ENCODE results near the gene MZT2A.
"Not testable (repeated sequence)": the region's sequence is repeated elsewhere in the genome, so short reads cannot be mapped to it uniquely, and the experiment has no call there.

Gene MZT2A

GRCh38 chr2:131531547-131532185 lies 39.5 kb upstream of the MZT2A start:
- H3K36me3 ChIP-seq (ENCODE audit: control insufficient read depth in 2 of 2, insufficient read depth in 2 of 2, low read length in 2 of 2); H3K4me1 ChIP-seq (ENCODE audit: control insufficient read depth in 2 of 2, insufficient read depth in 2 of 2, low read length in 2 of 2); H3K4me3 ChIP-seq (ENCODE audit: low read length in 2 of 2); H3K27me3 ChIP-seq (ENCODE audit: control insufficient read depth in 2 of 2, insufficient read depth in 2 of 2, low read length in 2 of 2); H3K27ac ChIP-seq (ENCODE audit: low read depth in 2 of 2, low read length in 2 of 2); H3K9ac ChIP-seq (ENCODE audit: low read depth in 1 of 2, low read length in 2 of 2); H3K9me3 ChIP-seq (ENCODE audit: control insufficient read depth in 2 of 2, low read length in 2 of 2): not testable (repeated sequence)

- H3K4me1 ChIP-seq (ENCODE audit: control insufficient read depth in 2 of 2, insufficient read depth in 2 of 2, low read length in 2 of 2); H3K27ac ChIP-seq (ENCODE audit: low read depth in 2 of 2, low read length in 2 of 2); H3K9ac ChIP-seq (ENCODE audit: low read depth in 1 of 2, low read length in 2 of 2); H3K4me3 ChIP-seq (ENCODE audit: low read length in 2 of 2); H3K27me3 ChIP-seq (ENCODE audit: control insufficient read depth in 2 of 2, insufficient read depth in 2 of 2, low read length in 2 of 2); H3K36me3 ChIP-seq (ENCODE audit: control insufficient read depth in 2 of 2, insufficient read depth in 2 of 2, low read length in 2 of 2); H3K9me3 ChIP-seq (ENCODE audit: control insufficient read depth in 2 of 2, low read length in 2 of 2): not testable (repeated sequence)
These were observed 38.6 kb upstream of the MZT2A start for GRCh38 chr2:131530626-131531344.

- H3K27me3 ChIP-seq (ENCODE audit: control insufficient read depth in 2 of 2, insufficient read depth in 2 of 2, low read length in 2 of 2); H3K36me3 ChIP-seq (ENCODE audit: control insufficient read depth in 2 of 2, insufficient read depth in 2 of 2, low read length in 2 of 2); H3K9me3 ChIP-seq (ENCODE audit: control insufficient read depth in 2 of 2, low read length in 2 of 2); H3K27ac ChIP-seq (ENCODE audit: low read depth in 2 of 2, low read length in 2 of 2); H3K4me3 ChIP-seq (ENCODE audit: low read length in 2 of 2); H3K9ac ChIP-seq (ENCODE audit: low read depth in 1 of 2, low read length in 2 of 2); H3K4me1 ChIP-seq (ENCODE audit: control insufficient read depth in 2 of 2, insufficient read depth in 2 of 2, low read length in 2 of 2): not testable (repeated sequence)
These were observed 37.8 kb upstream of the MZT2A start for GRCh38 chr2:131529864-131530445.

GRCh38 chr2:131528981-131529863 lies 37.0 kb upstream of the MZT2A start:
- H3K27ac ChIP-seq (ENCODE audit: low read depth in 2 of 2, low read length in 2 of 2); H3K27me3 ChIP-seq (ENCODE audit: control insufficient read depth in 2 of 2, insufficient read depth in 2 of 2, low read length in 2 of 2); H3K4me3 ChIP-seq (ENCODE audit: low read length in 2 of 2); H3K4me1 ChIP-seq (ENCODE audit: control insufficient read depth in 2 of 2, insufficient read depth in 2 of 2, low read length in 2 of 2); H3K9ac ChIP-seq (ENCODE audit: low read depth in 1 of 2, low read length in 2 of 2); H3K9me3 ChIP-seq (ENCODE audit: control insufficient read depth in 2 of 2, low read length in 2 of 2); H3K36me3 ChIP-seq (ENCODE audit: control insufficient read depth in 2 of 2, insufficient read depth in 2 of 2, low read length in 2 of 2): not testable (repeated sequence)

GRCh38 chr2:131527131-131528001 lies 35.2 kb upstream of the MZT2A start, which contains the start of gene CCDC74A:
CCDC74A (plus strand) TSS chr2:131527888; CDS start chr2:131527971, 83 bp downstream.
- not testable (repeated sequence) for H3K27me3 ChIP-seq (ENCODE audit: control insufficient read depth in 2 of 2, insufficient read depth in 2 of 2, low read length in 2 of 2); H3K27ac ChIP-seq (ENCODE audit: low read depth in 2 of 2, low read length in 2 of 2); H3K4me1 ChIP-seq (ENCODE audit: control insufficient read depth in 2 of 2, insufficient read depth in 2 of 2, low read length in 2 of 2); H3K9ac ChIP-seq (ENCODE audit: low read depth in 1 of 2, low read length in 2 of 2); H3K9me3 ChIP-seq (ENCODE audit: control insufficient read depth in 2 of 2, low read length in 2 of 2); H3K36me3 ChIP-seq (ENCODE audit: control insufficient read depth in 2 of 2, insufficient read depth in 2 of 2, low read length in 2 of 2)
- peak within 1 kb of the TSS; percentile 43 to 50 for H3K4me3 ChIP-seq (ENCODE audit: low read length in 2 of 2)

- H3K9ac ChIP-seq (ENCODE audit: low read depth in 1 of 2, low read length in 2 of 2); H3K4me1 ChIP-seq (ENCODE audit: control insufficient read depth in 2 of 2, insufficient read depth in 2 of 2, low read length in 2 of 2); H3K4me3 ChIP-seq (ENCODE audit: low read length in 2 of 2); H3K9me3 ChIP-seq (ENCODE audit: control insufficient read depth in 2 of 2, low read length in 2 of 2); H3K36me3 ChIP-seq (ENCODE audit: control insufficient read depth in 2 of 2, insufficient read depth in 2 of 2, low read length in 2 of 2); H3K27me3 ChIP-seq (ENCODE audit: control insufficient read depth in 2 of 2, insufficient read depth in 2 of 2, low read length in 2 of 2); H3K27ac ChIP-seq (ENCODE audit: low read depth in 2 of 2, low read length in 2 of 2): not testable (repeated sequence)
These were observed 33.1 kb upstream of the MZT2A start for GRCh38 chr2:131525256-131525655.

GRCh38 chr2:131521961-131522781 lies 30.0 kb upstream of the MZT2A start:
- H3K9me3 ChIP-seq (ENCODE audit: control insufficient read depth in 2 of 2, low read length in 2 of 2), result no peaks in the 10 kb centered on the region
- peaks cover 0 to under 1% of the 10 kb centered on the region in 2 donors for H3K4me1 ChIP-seq (ENCODE audit: control insufficient read depth in 2 of 2, insufficient read depth in 2 of 2, low read length in 2 of 2)
- H3K4me3 ChIP-seq (ENCODE audit: low read length in 2 of 2), result no peak overlapping the region
- H3K27me3 ChIP-seq (ENCODE audit: control insufficient read depth in 2 of 2, insufficient read depth in 2 of 2, low read length in 2 of 2), result no peaks in the 10 kb centered on the region
- peaks cover 0 to 14% of the 10 kb centered on the region in 2 donors for H3K36me3 ChIP-seq (ENCODE audit: control insufficient read depth in 2 of 2, insufficient read depth in 2 of 2, low read length in 2 of 2)
- no peak overlapping the region for H3K9ac ChIP-seq (ENCODE audit: low read depth in 1 of 2, low read length in 2 of 2)
- H3K27ac ChIP-seq (ENCODE audit: low read depth in 2 of 2, low read length in 2 of 2), result no peak overlapping the region

GRCh38 chr2:131521524-131521923 lies 29.3 kb upstream of the MZT2A start:
- not testable (repeated sequence) for H3K4me1 ChIP-seq (ENCODE audit: control insufficient read depth in 2 of 2, insufficient read depth in 2 of 2, low read length in 2 of 2); H3K9ac ChIP-seq (ENCODE audit: low read depth in 1 of 2, low read length in 2 of 2); H3K4me3 ChIP-seq (ENCODE audit: low read length in 2 of 2); H3K27me3 ChIP-seq (ENCODE audit: control insufficient read depth in 2 of 2, insufficient read depth in 2 of 2, low read length in 2 of 2); H3K27ac ChIP-seq (ENCODE audit: low read depth in 2 of 2, low read length in 2 of 2); H3K9me3 ChIP-seq (ENCODE audit: control insufficient read depth in 2 of 2, low read length in 2 of 2)
- peaks cover 0 to 14% of the 10 kb centered on the region in 2 donors for H3K36me3 ChIP-seq (ENCODE audit: control insufficient read depth in 2 of 2, insufficient read depth in 2 of 2, low read length in 2 of 2)

- Histone ChIP-seq H3K27me3 (ENCODE audit: control insufficient read depth in 2 of 2, insufficient read depth in 2 of 2, low read length in 2 of 2) (no peaks in the 10 kb centered on the region), H3K4me1 (ENCODE audit: control insufficient read depth in 2 of 2, insufficient read depth in 2 of 2, low read length in 2 of 2) (no peaks in the 10 kb centered on the region), H3K36me3 (ENCODE audit: control insufficient read depth in 2 of 2, insufficient read depth in 2 of 2, low read length in 2 of 2) (peaks cover 0 to 14% of the 10 kb centered on the region in 2 donors), H3K4me3 (ENCODE audit: low read length in 2 of 2) (no peak overlapping the region), H3K9ac (ENCODE audit: low read depth in 1 of 2, low read length in 2 of 2) (no peak overlapping the region), H3K9me3 (ENCODE audit: control insufficient read depth in 2 of 2, low read length in 2 of 2) (no peaks in the 10 kb centered on the region), H3K27ac (ENCODE audit: low read depth in 2 of 2, low read length in 2 of 2) (no peak overlapping the region)
These were observed 28.3 kb upstream of the MZT2A start for GRCh38 chr2:131520526-131520925.
